Measurements from ENCODE around the gene MMAB. TPM values are rescaled to one million over a fixed set of nuclear protein-coding genes. Genes with fewer than 3 reads are reported as not detected.

Gene MMAB
- total and polyA plus RNA-seq, 2 of the 13 experiments (the other 11 are each of a cell fraction or from before 2014, with no cell fraction given): 26.1 to 77.3 TPM

DNA sequence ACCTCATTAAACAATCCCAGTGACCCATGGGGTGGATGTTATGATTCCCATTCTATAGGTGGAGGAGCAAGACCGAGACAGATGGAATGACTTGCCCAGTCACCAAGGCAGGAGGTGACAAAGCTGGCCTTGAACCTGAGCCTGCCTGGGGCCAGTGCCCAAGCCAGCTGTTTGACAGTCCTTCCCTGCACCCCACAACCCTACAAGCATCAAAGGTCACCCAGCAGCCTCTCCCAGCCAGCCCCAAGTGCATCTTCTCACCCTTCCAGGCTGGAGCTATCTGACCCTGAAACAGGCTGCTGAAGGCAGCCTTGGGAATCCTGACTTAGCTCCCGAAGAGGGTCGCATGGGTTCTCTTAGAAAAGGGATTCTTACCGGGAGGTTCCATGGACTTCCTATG, 20.3 kb downstream of the MMAB start:
- Histone ChIP-seq H3K27ac (ENCODE audit: extremely low read length, insufficient read depth, low read length) (no peak overlapping the region), H3K4me1 (ENCODE audit: insufficient read depth, low read length) (peaks cover 62% of the 10 kb centered on the region), H3K4me2 (ENCODE audit: low read depth, low read length) (0 out of 2 replicates have a peak overlapping the region, but pooled peaks have one; percentile 15), H3K9ac (ENCODE audit: insufficient read depth, low read depth, low read length) (no peak overlapping the region), H3K4me3 (replicated peaks in 1 of 3; ENCODE audit: insufficient read depth in 1 of 3, low read depth in 2 of 3, low read length in 3 of 3) (no peak overlapping the region), H3K9me3 (ENCODE audit: low read length) (no peaks in the 10 kb centered on the region), H2AFZ (ENCODE audit: low read length) (no peak overlapping the region), H3K27me3 (ENCODE audit: control insufficient read depth in 1 of 2, insufficient read depth in 2 of 2, low read length in 2 of 2) (peaks cover 6 to 39% of the 10 kb centered on the region in 2 experiments), H3K79me2 (ENCODE audit: insufficient read depth, low read length) (no peaks in the 10 kb centered on the region), H4K20me1 (ENCODE audit: insufficient read depth, low read length) (no peaks in the 10 kb centered on the region), H3K36me3 (replicated peaks in 1 of 2; ENCODE audit: control insufficient read depth in 1 of 2, insufficient read depth in 2 of 2, low read length in 2 of 2) (no peaks in the 10 kb centered on the region; a peak in 1 of 5 replicates)
- CTCF ChIA-PET (ENCODE audit: low intra/inter-chr PET ratio, low total read pairs): no interaction called here
- WGBS (ENCODE audit: low lambda C conversion rate): 0% methylated on average over 4 of the region's 4 CpGs
- no peak for TF ChIP-seq ZNF460 (CRISPR knock-in tag; IDR thresholded peaks at IDR 0.05; ENCODE audit: borderline replicate concordance)
- TF ChIP-seq, protein P1, sequence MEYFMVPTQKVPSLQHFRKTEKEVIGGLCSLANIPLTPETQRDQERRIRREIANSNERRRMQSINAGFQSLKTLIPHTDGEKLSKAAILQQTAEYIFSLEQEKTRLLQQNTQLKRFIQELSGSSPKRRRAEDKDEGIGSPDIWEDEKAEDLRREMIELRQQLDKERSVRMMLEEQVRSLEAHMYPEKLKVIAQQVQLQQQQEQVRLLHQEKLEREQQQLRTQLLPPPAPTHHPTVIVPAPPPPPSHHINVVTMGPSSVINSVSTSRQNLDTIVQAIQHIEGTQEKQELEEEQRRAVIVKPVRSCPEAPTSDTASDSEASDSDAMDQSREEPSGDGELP (IDR thresholded peaks at IDR 0.05; ENCODE audit: borderline replicate concordance, low read depth): peak; percentile 44; the same call in 1 of the 2 replicates
- TF ChIP-seq HNRNPUL1 (IDR thresholded peaks at IDR 0.05; ENCODE audit: low read depth, low read length): no peak
- intact Hi-C loops (cut with micrococcal nuclease; ENCODE audit: unreplicated experiment) (no loop called here), in situ Hi-C loops (cut with HindIII; ENCODE audit: extremely low pct_ligation_motif_present, low pct_unique_long_range_greater_than_20kb) (no loop called here)
- no peak for FAIRE-seq
- POLR2A ChIA-PET: interaction anchor here (1.0 to 3.8 kb wide), 2 partner anchors 20 to 41 kb away, joined by 3 to 18 read pairs; partner anchors contain the start of genes MMAB and MVK
- DNase-seq (ENCODE audit: low spot score): no peak
- BruUV-seq (replicated peaks): no TSS peak
- ATAC-seq: peak; percentile 17

DNA sequence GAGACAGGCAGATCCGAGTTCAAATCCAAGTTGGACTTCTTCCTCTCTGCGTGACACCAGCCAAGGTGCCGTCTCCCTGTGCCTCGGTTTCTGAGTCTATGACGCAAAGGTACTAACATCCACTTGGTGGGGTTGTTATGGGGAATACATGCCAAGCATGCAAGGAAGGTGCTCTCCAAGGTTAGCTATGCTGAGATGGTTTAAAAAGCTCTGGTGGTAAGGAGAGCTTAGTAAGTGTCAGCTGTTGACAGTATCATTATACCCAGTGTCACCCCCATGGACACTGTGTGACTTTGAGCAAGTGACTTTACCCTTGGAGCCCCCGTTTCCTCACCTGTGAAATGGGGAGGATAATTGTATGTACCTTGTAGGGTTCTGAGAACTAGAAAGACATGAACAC, 22.2 kb downstream of the MMAB start:
- H3K4me3 ChIP-seq (replicated peaks in 1 of 3; ENCODE audit: insufficient read depth in 1 of 3, low read depth in 2 of 3, low read length in 3 of 3): no peak overlapping the region
- DNase-seq (ENCODE audit: low spot score) (no peak), FAIRE-seq (no peak), ATAC-seq (no peak)
- CTCF ChIA-PET (ENCODE audit: low intra/inter-chr PET ratio, low total read pairs): no interaction called here
- intact Hi-C loops (cut with micrococcal nuclease; ENCODE audit: unreplicated experiment) (no loop called here), in situ Hi-C loops (cut with HindIII; ENCODE audit: extremely low pct_ligation_motif_present, low pct_unique_long_range_greater_than_20kb) (no loop called here)
- peaks cover 53% of the 10 kb centered on the region for H3K4me1 ChIP-seq (ENCODE audit: insufficient read depth, low read length)
- H4K20me1 ChIP-seq (ENCODE audit: insufficient read depth, low read length): no peaks in the 10 kb centered on the region
- no peaks in the 10 kb centered on the region for H3K36me3 ChIP-seq (replicated peaks in 1 of 2; ENCODE audit: control insufficient read depth in 1 of 2, insufficient read depth in 2 of 2, low read length in 2 of 2)
- H3K79me2 ChIP-seq (ENCODE audit: insufficient read depth, low read length): no peaks in the 10 kb centered on the region
- peaks cover 7 to 55% of the 10 kb centered on the region in 2 experiments for H3K27me3 ChIP-seq (ENCODE audit: control insufficient read depth in 1 of 2, insufficient read depth in 2 of 2, low read length in 2 of 2)
- no peak overlapping the region for H2AFZ ChIP-seq (ENCODE audit: low read length)
- POLR2A ChIA-PET: no interaction called here
- no peak overlapping the region for H3K27ac ChIP-seq (ENCODE audit: extremely low read length, insufficient read depth, low read length)
- no peak overlapping the region for H3K9ac ChIP-seq (ENCODE audit: insufficient read depth, low read depth, low read length)
- no peaks in the 10 kb centered on the region for H3K9me3 ChIP-seq (ENCODE audit: low read length)
- no peak overlapping the region for H3K4me2 ChIP-seq (ENCODE audit: low read depth, low read length)
- 0% methylated on average over 1 of the region's 6 CpGs for WGBS (ENCODE audit: low lambda C conversion rate)
- no TSS peak for BruUV-seq (replicated peaks)
- no peak for TF ChIP-seq HOXA5 (CRISPR knock-in tag; IDR thresholded peaks at IDR 0.05)
- TF ChIP-seq KAT8 (CRISPR knock-in tag; IDR thresholded peaks at IDR 0.05): no peak
- no peak for TF ChIP-seq HDAC1 (CRISPR knock-in tag; IDR thresholded peaks at IDR 0.05)
- TF ChIP-seq ZNF556 (CRISPR knock-in tag; IDR thresholded peaks at IDR 0.05; ENCODE audit: borderline replicate concordance): no peak
- no peak for TF ChIP-seq ZNF773 (CRISPR knock-in tag; IDR thresholded peaks at IDR 0.05; ENCODE audit: borderline replicate concordance)
- TF ChIP-seq, protein P2, sequence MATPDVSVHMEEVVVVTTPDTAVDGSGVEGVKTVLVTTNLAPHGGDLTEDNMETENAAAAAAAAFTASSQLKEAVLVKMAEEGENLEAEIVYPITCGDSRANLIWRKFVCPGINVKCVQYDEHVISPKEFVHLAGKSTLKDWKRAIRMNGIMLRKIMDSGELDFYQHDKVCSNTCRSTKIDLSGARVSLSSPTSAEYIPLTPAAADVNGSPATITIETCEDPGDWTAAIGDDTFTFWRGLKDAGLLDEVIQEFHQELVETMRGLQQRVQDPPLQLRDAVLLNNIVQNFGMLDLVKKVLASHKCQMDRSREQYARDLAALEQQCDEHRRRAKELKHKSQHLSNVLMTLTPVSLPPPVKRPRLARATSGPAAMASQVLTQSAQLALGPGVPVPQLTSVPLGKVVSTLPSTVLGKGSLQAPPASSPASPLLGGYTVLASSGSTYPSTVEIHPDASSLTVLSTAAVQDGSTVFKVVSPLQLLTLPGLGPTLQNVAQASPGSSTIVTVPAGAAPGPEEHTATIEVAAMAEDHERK (CRISPR knock-in tag; IDR thresholded peaks at IDR 0.05; ENCODE audit: low read depth): no peak
- no peak for TF ChIP-seq ZNF205 (CRISPR knock-in tag; IDR thresholded peaks at IDR 0.05)
- TF ChIP-seq SCMH1 (CRISPR knock-in tag; IDR thresholded peaks at IDR 0.05; ENCODE audit: borderline replicate concordance): no peak
- TF ChIP-seq, protein P3, sequence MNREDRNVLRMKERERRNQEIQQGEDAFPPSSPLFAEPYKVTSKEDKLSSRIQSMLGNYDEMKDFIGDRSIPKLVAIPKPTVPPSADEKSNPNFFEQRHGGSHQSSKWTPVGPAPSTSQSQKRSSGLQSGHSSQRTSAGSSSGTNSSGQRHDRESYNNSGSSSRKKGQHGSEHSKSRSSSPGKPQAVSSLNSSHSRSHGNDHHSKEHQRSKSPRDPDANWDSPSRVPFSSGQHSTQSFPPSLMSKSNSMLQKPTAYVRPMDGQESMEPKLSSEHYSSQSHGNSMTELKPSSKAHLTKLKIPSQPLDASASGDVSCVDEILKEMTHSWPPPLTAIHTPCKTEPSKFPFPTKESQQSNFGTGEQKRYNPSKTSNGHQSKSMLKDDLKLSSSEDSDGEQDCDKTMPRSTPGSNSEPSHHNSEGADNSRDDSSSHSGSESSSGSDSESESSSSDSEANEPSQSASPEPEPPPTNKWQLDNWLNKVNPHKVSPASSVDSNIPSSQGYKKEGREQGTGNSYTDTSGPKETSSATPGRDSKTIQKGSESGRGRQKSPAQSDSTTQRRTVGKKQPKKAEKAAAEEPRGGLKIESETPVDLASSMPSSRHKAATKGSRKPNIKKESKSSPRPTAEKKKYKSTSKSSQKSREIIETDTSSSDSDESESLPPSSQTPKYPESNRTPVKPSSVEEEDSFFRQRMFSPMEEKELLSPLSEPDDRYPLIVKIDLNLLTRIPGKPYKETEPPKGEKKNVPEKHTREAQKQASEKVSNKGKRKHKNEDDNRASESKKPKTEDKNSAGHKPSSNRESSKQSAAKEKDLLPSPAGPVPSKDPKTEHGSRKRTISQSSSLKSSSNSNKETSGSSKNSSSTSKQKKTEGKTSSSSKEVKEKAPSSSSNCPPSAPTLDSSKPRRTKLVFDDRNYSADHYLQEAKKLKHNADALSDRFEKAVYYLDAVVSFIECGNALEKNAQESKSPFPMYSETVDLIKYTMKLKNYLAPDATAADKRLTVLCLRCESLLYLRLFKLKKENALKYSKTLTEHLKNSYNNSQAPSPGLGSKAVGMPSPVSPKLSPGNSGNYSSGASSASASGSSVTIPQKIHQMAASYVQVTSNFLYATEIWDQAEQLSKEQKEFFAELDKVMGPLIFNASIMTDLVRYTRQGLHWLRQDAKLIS (CRISPR knock-in tag; IDR thresholded peaks at IDR 0.05): no peak
- TF ChIP-seq NONO (IDR thresholded peaks at IDR 0.05): no peak
- TF ChIP-seq NONO (CRISPR knock-in tag; conservative IDR thresholded peaks at IDR 0.05): no peak

All from HepG2 (cell line).